Osteoblast (primary cell): ENCODE results near the gene RAD51B. TPM values are rescaled to one million over a fixed set of nuclear protein-coding genes. Genes with fewer than 3 reads are reported as not detected.

Experiments used
- DNase-seq: peaks from one replicate; pipeline ENCODE4 v3.0.0; 2011; ENCODE audit warnings: low spot score, mixed read lengths; ENCODE audit not compliant: insufficient read length; ENCODE audit errors: missing footprints
- H2AFZ ChIP-seq: 2 replicates; pipeline ENCODE4 v1.6.0; 2011; ENCODE audit warnings: mild to moderate bottlenecking, low read length
- H3K27ac ChIP-seq: 2 replicates; pipeline ENCODE4 v1.5.1; 2011; ENCODE audit warnings: mild to moderate bottlenecking, low read depth, low read length, moderate library complexity
- H3K27me3 ChIP-seq: 2 replicates; pipeline ENCODE4 v1.6.0; 2012; ENCODE audit warnings: mild to moderate bottlenecking, control low read depth, inconsistent platforms, low read length, moderate library complexity; ENCODE audit not compliant: insufficient read depth
- H3K36me3 ChIP-seq: 2 replicates; pipeline ENCODE4 v1.5.1; 2011; ENCODE audit warnings: mild to moderate bottlenecking, low read length, control low read depth, moderate library complexity; ENCODE audit not compliant: insufficient read depth
- H3K4me1 ChIP-seq: 2 replicates; pipeline ENCODE4 v1.5.1; 2011; ENCODE audit warnings: mild to moderate bottlenecking, low read length, control low read depth, moderate library complexity; ENCODE audit not compliant: insufficient read depth
- H3K4me2 ChIP-seq: 2 replicates; pipeline ENCODE4 v1.6.0; 2011; ENCODE audit warnings: mild to moderate bottlenecking, low read length; ENCODE audit not compliant: insufficient read depth
- H3K4me3 ChIP-seq: fragments of 200-600 bp; sonication (generic); 3 replicates; pipeline ENCODE4 v1.5.1; 2012; ENCODE audit warnings: mild to moderate bottlenecking, low read length, inconsistent platforms; ENCODE audit not compliant: insufficient read depth
- H3K79me2 ChIP-seq: 2 replicates; pipeline ENCODE4 v1.6.0; 2012; ENCODE audit warnings: mild to moderate bottlenecking, low read length, control low read depth, inconsistent platforms; ENCODE audit not compliant: insufficient read depth
- H3K9me3 ChIP-seq: 2 replicates; pipeline ENCODE4 v1.5.1; 2011; ENCODE audit warnings: low read depth, low read length, control low read depth
- H4K20me1 ChIP-seq: 2 replicates; pipeline ENCODE4 v1.6.0; 2012; ENCODE audit warnings: mild to moderate bottlenecking, low read length, control low read depth; ENCODE audit not compliant: insufficient read depth
- CTCF ChIP-seq: IDR thresholded peaks from 2 replicates; pipeline ENCODE4 v1.5.1; 2011; ENCODE audit warnings: mild to moderate bottlenecking, low read depth, low read length, moderate library complexity; ENCODE audit errors: extremely low read depth
- total RNA-seq: library from RNA; depleted of rRNA; stranded (reverse); fragments of >200 nt; gene quantifications from 2 replicates; pipeline ENCODE4 v1.2.3, GENCODE V29; 2012

RAD51B gene
- total RNA-seq, 1 donor, result 13.8 TPM

- H3K4me3 ChIP-seq, result no peak overlapping the region
- no peaks in the 10 kb centered on the region for H3K36me3 ChIP-seq
- H4K20me1 ChIP-seq, result no peaks in the 10 kb centered on the region
- no peak for TF ChIP-seq CTCF
- no peaks in the 10 kb centered on the region for H3K79me2 ChIP-seq
- H2AFZ ChIP-seq, result no peak overlapping the region
- peak overlapping the region; percentile 54 for H3K4me2 ChIP-seq
- H3K27me3 ChIP-seq, result no peaks in the 10 kb centered on the region
- peak overlapping the region; percentile 74 for H3K27ac ChIP-seq
- H3K4me1 ChIP-seq, result peaks cover 36% of the 10 kb centered on the region
- H3K9me3 ChIP-seq, result no peaks in the 10 kb centered on the region
- DNase-seq, result peak; percentile 66
Observed at GRCh38 chr14:67940486-67941455, 121.2 kb downstream of the RAD51B start.

DNA sequence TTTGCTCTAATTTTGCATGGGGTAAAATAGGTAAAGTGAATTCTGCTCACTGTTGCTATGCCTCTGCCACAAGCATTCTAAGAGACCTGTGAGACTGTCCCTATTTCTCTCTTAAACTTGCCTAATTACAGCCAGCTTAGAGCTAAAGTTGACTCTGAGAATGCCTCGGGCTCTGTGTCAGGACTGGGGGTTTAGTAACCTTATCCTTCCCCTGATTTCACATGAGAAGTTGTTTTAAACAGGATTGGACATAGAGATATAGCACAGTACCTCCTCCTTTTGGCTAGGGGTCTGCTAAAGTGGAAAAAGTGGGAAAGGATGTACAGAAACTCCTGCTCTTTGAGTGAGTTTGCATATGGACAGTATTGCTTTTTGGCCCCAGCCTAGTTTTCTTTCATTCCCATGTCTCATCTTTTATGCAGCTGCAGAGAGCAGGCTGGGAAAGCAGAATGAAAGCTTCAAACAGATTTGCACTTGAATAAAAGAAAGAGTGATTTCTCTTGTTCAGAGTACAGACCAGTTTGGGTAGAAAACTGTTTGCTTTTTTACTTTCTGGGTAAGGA lies 122.0 kb downstream of the RAD51B start:
- H2AFZ ChIP-seq, result peak overlapping the region; percentile 28
- no peak for DNase-seq
- H3K4me3 ChIP-seq, result peak overlapping the region; percentile 8
- peaks cover 36% of the 10 kb centered on the region for H3K4me1 ChIP-seq
- H3K9me3 ChIP-seq, result no peaks in the 10 kb centered on the region
- H3K27me3 ChIP-seq, result no peaks in the 10 kb centered on the region
- H3K27ac ChIP-seq, result peak overlapping the region; percentile 57
- H4K20me1 ChIP-seq, result no peaks in the 10 kb centered on the region
- no peak for TF ChIP-seq CTCF
- no peaks in the 10 kb centered on the region for H3K36me3 ChIP-seq
- H3K4me2 ChIP-seq, result peak overlapping the region; percentile 54
- no peaks in the 10 kb centered on the region for H3K79me2 ChIP-seq

DNA sequence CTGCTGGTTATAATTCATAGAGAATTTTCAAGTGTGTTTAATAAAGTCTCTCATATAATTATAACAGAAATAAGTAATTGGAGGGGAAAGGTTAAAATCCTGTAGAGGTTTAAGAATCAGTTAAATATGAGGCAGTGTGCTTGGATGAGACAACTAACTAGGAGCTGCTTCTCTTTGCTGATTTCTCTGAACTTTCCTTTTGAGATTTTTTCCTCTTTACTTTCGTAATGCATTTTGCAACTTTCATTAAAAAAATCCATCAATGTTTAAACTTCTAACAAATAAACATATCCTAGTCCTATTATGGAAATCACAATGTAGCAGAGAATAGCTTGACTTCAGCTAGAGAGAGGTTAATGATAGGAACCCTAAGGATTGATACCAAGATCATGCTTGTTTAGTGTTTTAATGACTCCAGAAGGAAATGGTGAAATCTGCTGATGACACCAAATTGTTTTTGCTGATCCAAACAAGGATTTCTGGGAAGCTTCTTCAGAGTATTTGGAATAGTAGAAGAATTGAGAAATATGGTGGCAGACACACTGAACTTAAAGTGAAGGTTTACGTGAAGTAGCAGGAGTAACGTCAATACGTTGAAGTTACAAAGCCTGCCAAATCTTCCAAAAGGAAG lies 122.6 kb downstream of the RAD51B start:
- H3K9me3 ChIP-seq, result no peaks in the 10 kb centered on the region
- no peaks in the 10 kb centered on the region for H3K79me2 ChIP-seq
- no peak overlapping the region for H2AFZ ChIP-seq
- peak overlapping the region; percentile 54 for H3K4me2 ChIP-seq
- peak overlapping the region; percentile 57 for H3K27ac ChIP-seq
- peaks cover 36% of the 10 kb centered on the region for H3K4me1 ChIP-seq
- H3K4me3 ChIP-seq, result no peak overlapping the region
- DNase-seq, result no peak
- no peaks in the 10 kb centered on the region for H4K20me1 ChIP-seq
- H3K27me3 ChIP-seq, result no peaks in the 10 kb centered on the region
- TF ChIP-seq CTCF, result no peak
- H3K36me3 ChIP-seq, result no peaks in the 10 kb centered on the region

DNA sequence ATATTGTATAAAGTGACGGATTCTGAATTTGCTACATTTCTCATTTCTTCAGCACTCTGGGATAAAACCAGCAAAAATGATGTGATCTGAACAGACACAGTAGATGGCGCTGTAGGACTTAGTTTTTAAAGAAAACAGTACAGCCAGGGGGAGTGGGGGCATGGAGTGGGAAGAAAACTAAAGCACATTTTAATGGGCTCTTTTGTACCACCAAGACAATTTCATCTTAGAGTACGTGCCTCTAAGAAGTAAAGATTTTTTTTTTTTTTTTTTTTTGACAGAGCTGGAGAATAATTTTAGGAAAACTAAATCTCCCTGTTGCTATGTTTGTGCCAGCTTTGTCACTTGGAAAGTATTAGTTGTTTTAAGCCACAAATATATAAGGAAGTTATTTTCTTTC lies 124.4 kb downstream of the RAD51B start:
- peak; percentile 71 for TF ChIP-seq CTCF
- H2AFZ ChIP-seq, result no peak overlapping the region
- peak overlapping the region; percentile 37 for H3K27ac ChIP-seq
- DNase-seq, result no peak
- peaks cover 36% of the 10 kb centered on the region for H3K4me1 ChIP-seq
- H3K9me3 ChIP-seq, result no peaks in the 10 kb centered on the region
- H3K4me3 ChIP-seq, result no peak overlapping the region
- no peaks in the 10 kb centered on the region for H3K79me2 ChIP-seq
- H3K4me2 ChIP-seq, result no peak overlapping the region
- H3K36me3 ChIP-seq, result no peaks in the 10 kb centered on the region
- no peaks in the 10 kb centered on the region for H3K27me3 ChIP-seq
- no peaks in the 10 kb centered on the region for H4K20me1 ChIP-seq
